ENCODE measurements around the gene TMPRSS4.

GRCh38 chr11:118046051-118046963 lies 30.6 kb upstream of the TMPRSS4 start:
- TF ChIP-seq CTCF (IDR thresholded peaks at IDR 0.05) (no peak), POLR2A (IDR thresholded peaks at IDR 0.05) (no peak)

Measured in right lobe of liver (tissue), 4 donors.